ENCODE measurements around the gene RBSN. TPM values are rescaled to one million over a fixed set of nuclear protein-coding genes. Genes with fewer than 3 reads are reported as not detected.

RBSN gene
- total RNA-seq, 1 donor from 2014 or later: 17.3 TPM

DNA sequence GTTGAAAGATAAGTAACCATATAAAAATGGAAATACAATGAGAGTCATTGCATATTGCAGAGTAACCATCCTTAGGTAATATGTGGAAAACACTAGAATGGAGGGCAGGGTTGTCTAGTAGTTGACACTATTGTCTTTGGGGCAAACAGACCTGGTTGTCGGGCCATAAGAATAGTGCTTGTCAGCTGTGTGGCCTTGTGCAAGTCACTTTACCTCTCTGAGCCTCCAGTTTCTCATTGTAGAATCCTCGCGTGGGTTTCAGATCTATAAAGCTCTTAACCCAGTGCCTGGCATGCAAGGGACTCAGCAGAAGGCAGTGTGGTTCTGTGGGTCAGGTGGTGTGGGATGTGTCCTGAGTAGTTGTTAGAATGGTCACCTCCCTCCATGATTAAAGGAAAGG, 65.8 kb downstream of the RBSN start:
- TF ChIP-seq, protein P1, sequence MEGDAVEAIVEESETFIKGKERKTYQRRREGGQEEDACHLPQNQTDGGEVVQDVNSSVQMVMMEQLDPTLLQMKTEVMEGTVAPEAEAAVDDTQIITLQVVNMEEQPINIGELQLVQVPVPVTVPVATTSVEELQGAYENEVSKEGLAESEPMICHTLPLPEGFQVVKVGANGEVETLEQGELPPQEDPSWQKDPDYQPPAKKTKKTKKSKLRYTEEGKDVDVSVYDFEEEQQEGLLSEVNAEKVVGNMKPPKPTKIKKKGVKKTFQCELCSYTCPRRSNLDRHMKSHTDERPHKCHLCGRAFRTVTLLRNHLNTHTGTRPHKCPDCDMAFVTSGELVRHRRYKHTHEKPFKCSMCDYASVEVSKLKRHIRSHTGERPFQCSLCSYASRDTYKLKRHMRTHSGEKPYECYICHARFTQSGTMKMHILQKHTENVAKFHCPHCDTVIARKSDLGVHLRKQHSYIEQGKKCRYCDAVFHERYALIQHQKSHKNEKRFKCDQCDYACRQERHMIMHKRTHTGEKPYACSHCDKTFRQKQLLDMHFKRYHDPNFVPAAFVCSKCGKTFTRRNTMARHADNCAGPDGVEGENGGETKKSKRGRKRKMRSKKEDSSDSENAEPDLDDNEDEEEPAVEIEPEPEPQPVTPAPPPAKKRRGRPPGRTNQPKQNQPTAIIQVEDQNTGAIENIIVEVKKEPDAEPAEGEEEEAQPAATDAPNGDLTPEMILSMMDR (IDR thresholded peaks at IDR 0.05; ENCODE audit: borderline replicate concordance): no peak
- H3K4me3 ChIP-seq: no peak overlapping the region
- no peaks in the 10 kb centered on the region for H3K27me3 ChIP-seq (ENCODE audit: low read depth)
- H3K27ac ChIP-seq (replicated peaks): no peak overlapping the region
- no peak for DNase-seq
- H3K9me3 ChIP-seq (replicated peaks): no peaks in the 10 kb centered on the region
- H3K36me3 ChIP-seq: peaks cover 96% of the 10 kb centered on the region
- intact Hi-C loops (cut with micrococcal nuclease): no loop called here
- H3K4me1 ChIP-seq: no peaks in the 10 kb centered on the region

DNA sequence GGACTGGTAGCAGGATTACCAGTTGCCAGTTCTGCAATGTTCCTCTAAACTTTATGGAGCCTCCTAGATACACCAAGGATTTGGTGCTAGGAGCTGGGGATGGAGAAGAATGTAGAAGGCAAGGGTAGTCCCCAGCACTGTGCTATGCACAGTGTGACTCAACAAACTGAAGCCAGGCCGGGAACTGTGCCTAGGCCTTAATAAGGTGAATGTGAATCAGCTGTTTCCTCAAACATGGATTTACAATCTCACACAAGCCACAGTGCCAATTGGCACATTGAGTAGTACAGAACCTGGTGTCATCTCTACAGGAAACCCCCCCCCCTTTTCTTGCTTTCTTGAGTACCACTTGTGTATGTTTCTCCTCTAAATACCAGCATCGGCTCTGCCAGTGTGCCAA, 66.3 kb downstream of the RBSN start:
- Histone ChIP-seq H3K36me3 (peaks cover 96% of the 10 kb centered on the region), H3K27me3 (ENCODE audit: low read depth) (no peaks in the 10 kb centered on the region), H3K4me1 (no peaks in the 10 kb centered on the region), H3K4me3 (no peak overlapping the region), H3K27ac (replicated peaks) (no peak overlapping the region), H3K9me3 (replicated peaks) (no peaks in the 10 kb centered on the region)
- intact Hi-C loops (cut with micrococcal nuclease): no loop called here
- TF ChIP-seq, protein P1 (IDR thresholded peaks at IDR 0.05; ENCODE audit: borderline replicate concordance): no peak
- no peak for DNase-seq

DNA sequence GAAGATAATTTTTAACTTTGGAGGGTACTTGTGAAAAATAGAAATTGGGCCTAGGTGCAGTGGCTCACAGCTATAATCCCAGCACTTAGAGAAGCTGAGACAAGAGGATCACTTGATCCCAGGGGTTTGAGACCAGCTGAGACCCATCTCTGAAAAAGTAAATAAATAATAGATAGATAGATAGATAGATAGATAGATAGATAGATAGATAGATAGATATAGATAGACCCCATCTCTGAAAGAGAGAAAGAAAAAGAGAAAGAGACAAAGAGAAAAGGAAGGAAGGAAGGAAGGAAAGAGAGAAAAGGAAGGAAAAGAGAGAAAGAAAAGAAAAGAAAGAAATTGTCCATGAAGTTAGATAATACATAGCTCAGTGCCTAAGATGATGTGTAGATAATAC, 69.3 kb downstream of the RBSN start:
- H3K27me3 ChIP-seq (ENCODE audit: low read depth): no peaks in the 10 kb centered on the region
- H3K9me3 ChIP-seq (replicated peaks): no peaks in the 10 kb centered on the region
- TF ChIP-seq, protein P1 (IDR thresholded peaks at IDR 0.05; ENCODE audit: borderline replicate concordance): no peak
- no peak overlapping the region for H3K27ac ChIP-seq (replicated peaks)
- intact Hi-C loops (cut with micrococcal nuclease): no loop called here
- H3K4me1 ChIP-seq: no peaks in the 10 kb centered on the region
- no peak for DNase-seq
- no peak overlapping the region for H3K4me3 ChIP-seq
- peaks cover 97% of the 10 kb centered on the region for H3K36me3 ChIP-seq

DNA sequence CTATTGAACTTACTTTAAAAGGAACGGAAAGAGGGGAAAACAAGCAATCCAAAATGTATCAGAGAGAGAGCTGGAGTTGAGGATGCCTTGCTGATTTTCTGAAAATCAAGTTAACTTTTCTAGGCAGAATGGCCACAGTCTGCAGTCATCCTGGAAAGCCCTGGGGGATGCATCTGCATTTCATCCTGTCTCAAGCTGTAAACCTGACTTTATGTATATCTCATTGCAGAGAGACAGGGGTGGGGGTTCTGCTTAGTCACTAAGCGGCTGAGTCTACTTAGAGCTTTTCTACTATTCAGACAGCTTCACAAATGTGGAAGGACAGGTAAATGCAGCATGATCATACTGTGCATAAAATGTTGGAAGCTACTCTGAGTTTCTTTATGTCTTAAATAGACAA, 75.2 kb downstream of the RBSN start:
- DNase-seq: no peak
- Histone ChIP-seq H3K4me3 (no peak overlapping the region), H3K4me1 (no peaks in the 10 kb centered on the region), H3K9me3 (replicated peaks) (no peaks in the 10 kb centered on the region), H3K27me3 (ENCODE audit: low read depth) (no peaks in the 10 kb centered on the region), H3K36me3 (peaks cover 97% of the 10 kb centered on the region), H3K27ac (replicated peaks) (no peak overlapping the region)
- TF ChIP-seq, protein P1 (IDR thresholded peaks at IDR 0.05; ENCODE audit: borderline replicate concordance): no peak
- intact Hi-C loops (cut with micrococcal nuclease): no loop called here

DNA sequence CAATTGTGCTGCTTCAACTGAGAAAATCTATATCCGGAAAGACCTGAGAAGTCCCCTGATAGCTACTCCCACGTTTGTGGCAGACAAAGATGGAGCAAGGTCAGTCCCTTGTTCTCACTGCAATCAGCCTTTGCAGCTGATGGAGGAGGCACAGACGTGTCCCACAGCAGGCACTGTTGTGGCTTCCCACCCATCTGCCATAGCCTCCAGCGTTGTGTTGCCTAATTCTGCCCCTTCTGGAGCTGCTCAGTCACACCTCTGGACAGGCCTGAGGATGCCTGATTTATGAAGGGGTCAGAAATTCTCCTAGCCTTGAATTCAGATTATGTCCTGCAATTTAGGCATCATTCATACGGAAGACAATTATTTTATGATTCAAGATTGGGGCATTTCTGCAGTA, 75.7 kb downstream of the RBSN start:
- Histone ChIP-seq H3K4me1 (no peaks in the 10 kb centered on the region), H3K36me3 (peaks cover 97% of the 10 kb centered on the region), H3K27ac (replicated peaks) (no peak overlapping the region), H3K9me3 (replicated peaks) (no peaks in the 10 kb centered on the region), H3K4me3 (no peak overlapping the region), H3K27me3 (ENCODE audit: low read depth) (no peaks in the 10 kb centered on the region)
- TF ChIP-seq, protein P1 (IDR thresholded peaks at IDR 0.05; ENCODE audit: borderline replicate concordance): no peak
- intact Hi-C loops (cut with micrococcal nuclease): no loop called here
- no peak for DNase-seq

Other genes with a start within 250 kb of the RBSN start
- 27.4 TPM for gene NR2C2, start 151.6 kb downstream of the RBSN start, total RNA-seq
- 98.6 TPM for gene MRPS25, start 33.8 kb downstream of the RBSN start, total RNA-seq
- 26.2 TPM for gene CAPN7, start 107.1 kb upstream of the RBSN start, total RNA-seq
- 8.8 TPM for gene SH3BP5, start 233.4 kb upstream of the RBSN start, total RNA-seq

Data from left ventricle myocardium inferior (tissue), 1 donor.